ENCODE data around the gene IL18R1.
A peak's percentile ranks its signal among the peaks of the same experiment; 100 is the strongest.

IL18R1 gene

GRCh38 chr2:102386867-102387541 is 31.4 kb downstream of the IL18R1 start:
- no peak for FAIRE-seq

GRCh38 chr2:102387763-102388546 is 32.4 kb downstream of the IL18R1 start:
- no peak for DNase-seq (ENCODE audit: extremely low spot score, insufficient read length, low read depth)

More at GRCh38 chr2:102386867-102387541, 31.4 kb downstream of the IL18R1 start:
- DNase-seq (ENCODE audit: extremely low spot score, insufficient read length, low read depth), result no peak

GRCh38 chr2:102391565-102391964 is 36.0 kb downstream of the IL18R1 start:
- DNase-seq (ENCODE audit: extremely low spot score, insufficient read length, low read depth) (no peak), FAIRE-seq (peak; percentile 71)

More at GRCh38 chr2:102387763-102388546, 32.4 kb downstream of the IL18R1 start:
- FAIRE-seq, result peak; percentile 48

- DNase-seq (ENCODE audit: extremely low spot score, insufficient read length, low read depth) (no peak), FAIRE-seq (no peak)
These were observed 36.5 kb downstream of the IL18R1 start for GRCh38 chr2:102392096-102392495.

- DNase-seq (ENCODE audit: extremely low spot score, insufficient read length, low read depth) (no peak), FAIRE-seq (no peak)
These were observed 37.3 kb downstream of the IL18R1 start for GRCh38 chr2:102392942-102393341.

- DNase-seq (ENCODE audit: extremely low spot score, insufficient read length, low read depth) (no peak), FAIRE-seq (no peak)
These were observed 40.4 kb downstream of the IL18R1 start for GRCh38 chr2:102396012-102396411.

GRCh38 chr2:102397209-102397608 is 41.6 kb downstream of the IL18R1 start:
- FAIRE-seq (no peak), DNase-seq (ENCODE audit: extremely low spot score, insufficient read length, low read depth) (no peak)

GRCh38 chr2:102399499-102400141 is 44.0 kb downstream of the IL18R1 start:
- no peak for DNase-seq (ENCODE audit: extremely low spot score, insufficient read length, low read depth)
- FAIRE-seq, result no peak

- no peak for FAIRE-seq
- no peak for DNase-seq (ENCODE audit: extremely low spot score, insufficient read length, low read depth)
These were observed 45.9 kb downstream of the IL18R1 start for GRCh38 chr2:102401456-102401855.

GRCh38 chr2:102401865-102402264 is 46.3 kb downstream of the IL18R1 start:
- FAIRE-seq, result no peak
- no peak for DNase-seq (ENCODE audit: extremely low spot score, insufficient read length, low read depth)

- no peak for FAIRE-seq
- DNase-seq (ENCODE audit: extremely low spot score, insufficient read length, low read depth), result no peak
These were observed 55.4 kb downstream of the IL18R1 start for GRCh38 chr2:102410952-102411351.

GRCh38 chr2:102412199-102412598 is 56.6 kb downstream of the IL18R1 start:
- no peak for DNase-seq (ENCODE audit: extremely low spot score, insufficient read length, low read depth)
- FAIRE-seq, result no peak

- FAIRE-seq (peak; percentile 64), DNase-seq (ENCODE audit: extremely low spot score, insufficient read length, low read depth) (no peak)
These were observed 62.4 kb downstream of the IL18R1 start for GRCh38 chr2:102417946-102418345.

GRCh38 chr2:102418421-102418961 is 62.9 kb downstream of the IL18R1 start:
- FAIRE-seq (peak; percentile 91), DNase-seq (ENCODE audit: extremely low spot score, insufficient read length, low read depth) (peak; percentile 26)

- FAIRE-seq (no peak), DNase-seq (ENCODE audit: extremely low spot score, insufficient read length, low read depth) (no peak)
These were observed 64.7 kb downstream of the IL18R1 start for GRCh38 chr2:102420290-102420689.

GRCh38 chr2:102421890-102422759 is 66.5 kb downstream of the IL18R1 start:
- DNase-seq (ENCODE audit: extremely low spot score, insufficient read length, low read depth), result no peak
- FAIRE-seq, result no peak

- DNase-seq (ENCODE audit: extremely low spot score, insufficient read length, low read depth) (no peak), FAIRE-seq (peak; percentile 72)
These were observed 67.3 kb downstream of the IL18R1 start, which contains the start of gene IL18RAP for GRCh38 chr2:102422910-102423309. Gene IL18RAP (plus strand): TSS chr2:102423160. CDS start chr2:102423278, 118 bp downstream.

- no peak for DNase-seq (ENCODE audit: extremely low spot score, insufficient read length, low read depth)
- no peak for FAIRE-seq
These were observed 67.8 kb downstream of the IL18R1 start for GRCh38 chr2:102423368-102423767.

GRCh38 chr2:102424754-102425153 is 69.2 kb downstream of the IL18R1 start:
- no peak for DNase-seq (ENCODE audit: extremely low spot score, insufficient read length, low read depth)
- FAIRE-seq, result peak; percentile 88
